ENCODE measurements around the gene GOLGA3. TPM values are rescaled to one million over a fixed set of nuclear protein-coding genes. Genes with fewer than 3 reads are reported as not detected.
A peak's percentile ranks its signal among the peaks of the same experiment; 100 is the strongest.
"Not testable (repeated sequence)": the region's sequence is repeated elsewhere in the genome, so short reads cannot be mapped to it uniquely, and the experiment has no call there.

The GOLGA3 gene, protein sequence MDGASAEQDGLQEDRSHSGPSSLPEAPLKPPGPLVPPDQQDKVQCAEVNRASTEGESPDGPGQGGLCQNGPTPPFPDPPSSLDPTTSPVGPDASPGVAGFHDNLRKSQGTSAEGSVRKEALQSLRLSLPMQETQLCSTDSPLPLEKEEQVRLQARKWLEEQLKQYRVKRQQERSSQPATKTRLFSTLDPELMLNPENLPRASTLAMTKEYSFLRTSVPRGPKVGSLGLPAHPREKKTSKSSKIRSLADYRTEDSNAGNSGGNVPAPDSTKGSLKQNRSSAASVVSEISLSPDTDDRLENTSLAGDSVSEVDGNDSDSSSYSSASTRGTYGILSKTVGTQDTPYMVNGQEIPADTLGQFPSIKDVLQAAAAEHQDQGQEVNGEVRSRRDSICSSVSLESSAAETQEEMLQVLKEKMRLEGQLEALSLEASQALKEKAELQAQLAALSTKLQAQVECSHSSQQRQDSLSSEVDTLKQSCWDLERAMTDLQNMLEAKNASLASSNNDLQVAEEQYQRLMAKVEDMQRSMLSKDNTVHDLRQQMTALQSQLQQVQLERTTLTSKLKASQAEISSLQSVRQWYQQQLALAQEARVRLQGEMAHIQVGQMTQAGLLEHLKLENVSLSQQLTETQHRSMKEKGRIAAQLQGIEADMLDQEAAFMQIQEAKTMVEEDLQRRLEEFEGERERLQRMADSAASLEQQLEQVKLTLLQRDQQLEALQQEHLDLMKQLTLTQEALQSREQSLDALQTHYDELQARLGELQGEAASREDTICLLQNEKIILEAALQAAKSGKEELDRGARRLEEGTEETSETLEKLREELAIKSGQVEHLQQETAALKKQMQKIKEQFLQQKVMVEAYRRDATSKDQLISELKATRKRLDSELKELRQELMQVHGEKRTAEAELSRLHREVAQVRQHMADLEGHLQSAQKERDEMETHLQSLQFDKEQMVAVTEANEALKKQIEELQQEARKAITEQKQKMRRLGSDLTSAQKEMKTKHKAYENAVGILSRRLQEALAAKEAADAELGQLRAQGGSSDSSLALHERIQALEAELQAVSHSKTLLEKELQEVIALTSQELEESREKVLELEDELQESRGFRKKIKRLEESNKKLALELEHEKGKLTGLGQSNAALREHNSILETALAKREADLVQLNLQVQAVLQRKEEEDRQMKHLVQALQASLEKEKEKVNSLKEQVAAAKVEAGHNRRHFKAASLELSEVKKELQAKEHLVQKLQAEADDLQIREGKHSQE (N-terminal part only)
- 50.6 TPM for total RNA-seq (ENCODE audit: unreplicated experiment)
- long read RNA-seq, partial matches to known transcripts = 1 of 2 reads
- long read RNA-seq, other reads (novel, unspliced or antisense) = 1 of 2 reads

DNA sequence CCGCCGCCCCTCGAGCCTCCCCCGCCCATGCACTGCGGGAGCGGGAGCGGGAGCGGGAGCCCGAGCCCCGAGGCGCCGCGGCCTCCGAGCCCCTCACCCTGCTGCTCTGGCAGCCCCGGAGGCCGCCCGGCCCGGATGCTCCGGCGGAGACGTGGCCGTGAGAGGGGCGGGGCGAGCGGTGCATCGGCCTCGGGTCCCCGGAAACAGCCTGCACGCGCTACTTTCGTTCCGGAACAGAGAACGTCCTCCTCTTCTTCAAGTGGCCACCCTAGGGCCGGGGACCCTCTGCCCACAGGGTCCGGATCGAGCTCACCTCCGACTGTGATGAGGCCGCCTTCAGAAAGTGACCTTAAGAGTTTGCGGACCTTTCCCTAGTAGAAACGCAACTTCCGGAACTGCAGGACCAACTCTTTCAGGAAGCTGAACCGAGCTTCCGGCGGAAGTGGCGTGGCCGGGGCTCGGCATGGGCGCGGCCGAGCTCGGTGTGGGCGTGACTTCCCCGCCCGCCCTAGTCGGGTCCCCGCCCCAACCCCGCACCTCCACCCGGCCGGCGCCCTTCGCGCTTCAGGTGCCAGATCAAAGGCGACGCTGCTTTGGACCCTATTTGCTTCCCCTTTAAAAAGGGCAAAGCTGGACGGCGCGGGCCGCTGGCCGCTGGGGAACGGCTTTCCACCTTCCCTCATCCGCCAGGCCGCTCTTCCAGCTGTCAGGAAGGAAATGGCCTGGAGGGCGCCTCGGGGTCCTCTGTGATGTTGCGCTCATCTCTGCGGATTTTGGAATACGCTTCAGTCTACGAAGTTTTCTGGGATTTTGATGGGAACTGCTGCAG is at the start of gene GOLGA3:
TSS of gene GOLGA3 (minus strand) at position 164 of the 829 bp plus-strand sequence. CDS start 6,741 bp downstream, outside the sequence.
- peaks cover 8% of the 10 kb centered on the region for H3K4me1 Mint-ChIP-seq (ENCODE audit: low read depth, unreplicated experiment)
- H3K36me3 Mint-ChIP-seq (ENCODE audit: unreplicated experiment) = no peaks in the 10 kb centered on the region

GRCh38 chr12:132874620-132875019 is 46.0 kb upstream of the GOLGA3 start:
- H3K9me3 Mint-ChIP-seq (ENCODE audit: unreplicated experiment); H3K27me3 Mint-ChIP-seq (ENCODE audit: unreplicated experiment); DNase-seq; H3K4me1 Mint-ChIP-seq (ENCODE audit: low read depth, unreplicated experiment); H3K36me3 Mint-ChIP-seq (ENCODE audit: unreplicated experiment); H3K27ac Mint-ChIP-seq (ENCODE audit: unreplicated experiment); H3K4me3 Mint-ChIP-seq (ENCODE audit: unreplicated experiment): not testable (repeated sequence)

More for the DNA sequence above, at the start of gene GOLGA3:
- DNase-seq = peak; percentile 94
- Mint-ChIP-seq H3K4me3 (ENCODE audit: unreplicated experiment) (peak within 1 kb of the TSS; percentile 97), H3K9me3 (ENCODE audit: unreplicated experiment) (peaks cover 17% of the 10 kb centered on the region), H3K27me3 (ENCODE audit: unreplicated experiment) (peaks cover 11% of the 10 kb centered on the region), H3K27ac (ENCODE audit: unreplicated experiment) (peak within 1 kb of the TSS; percentile 97)
- TF ChIP-seq, protein P1, sequence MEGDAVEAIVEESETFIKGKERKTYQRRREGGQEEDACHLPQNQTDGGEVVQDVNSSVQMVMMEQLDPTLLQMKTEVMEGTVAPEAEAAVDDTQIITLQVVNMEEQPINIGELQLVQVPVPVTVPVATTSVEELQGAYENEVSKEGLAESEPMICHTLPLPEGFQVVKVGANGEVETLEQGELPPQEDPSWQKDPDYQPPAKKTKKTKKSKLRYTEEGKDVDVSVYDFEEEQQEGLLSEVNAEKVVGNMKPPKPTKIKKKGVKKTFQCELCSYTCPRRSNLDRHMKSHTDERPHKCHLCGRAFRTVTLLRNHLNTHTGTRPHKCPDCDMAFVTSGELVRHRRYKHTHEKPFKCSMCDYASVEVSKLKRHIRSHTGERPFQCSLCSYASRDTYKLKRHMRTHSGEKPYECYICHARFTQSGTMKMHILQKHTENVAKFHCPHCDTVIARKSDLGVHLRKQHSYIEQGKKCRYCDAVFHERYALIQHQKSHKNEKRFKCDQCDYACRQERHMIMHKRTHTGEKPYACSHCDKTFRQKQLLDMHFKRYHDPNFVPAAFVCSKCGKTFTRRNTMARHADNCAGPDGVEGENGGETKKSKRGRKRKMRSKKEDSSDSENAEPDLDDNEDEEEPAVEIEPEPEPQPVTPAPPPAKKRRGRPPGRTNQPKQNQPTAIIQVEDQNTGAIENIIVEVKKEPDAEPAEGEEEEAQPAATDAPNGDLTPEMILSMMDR (IDR thresholded peaks at IDR 0.05; ENCODE audit: partially characterized antibody, unreplicated experiment) = no peak

DNA sequence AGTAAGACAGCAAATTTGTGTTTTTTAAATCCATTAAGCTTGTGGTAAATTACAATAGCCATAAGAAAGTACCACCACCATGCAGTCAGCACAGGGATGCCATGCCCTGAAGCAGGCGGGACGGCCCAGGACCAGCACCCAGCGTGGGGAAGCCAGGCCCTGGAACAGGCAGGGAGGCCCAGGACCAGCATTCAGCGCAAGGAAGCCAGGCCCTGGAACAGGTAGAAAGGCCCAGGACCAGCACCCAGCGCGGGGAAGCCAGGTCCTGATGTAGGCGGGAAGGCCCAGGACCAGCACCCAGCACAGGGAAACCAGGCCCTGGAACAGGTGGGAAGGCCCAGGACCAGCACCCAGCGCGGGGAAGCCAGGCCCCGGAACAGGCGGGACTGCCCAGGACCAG is 45.5 kb upstream of the GOLGA3 start:
- H3K27me3 Mint-ChIP-seq (ENCODE audit: unreplicated experiment) = no peaks in the 10 kb centered on the region
- H3K9me3 Mint-ChIP-seq (ENCODE audit: unreplicated experiment) = no peaks in the 10 kb centered on the region
- no peaks in the 10 kb centered on the region for H3K4me1 Mint-ChIP-seq (ENCODE audit: low read depth, unreplicated experiment)
- H3K27ac Mint-ChIP-seq (ENCODE audit: unreplicated experiment) = no peak overlapping the region
- no peak for DNase-seq
- TF ChIP-seq, protein P1 (IDR thresholded peaks at IDR 0.05; ENCODE audit: partially characterized antibody, unreplicated experiment) = no peak
- H3K4me3 Mint-ChIP-seq (ENCODE audit: unreplicated experiment) = no peak overlapping the region
- H3K36me3 Mint-ChIP-seq (ENCODE audit: unreplicated experiment) = no peaks in the 10 kb centered on the region

GRCh38 chr12:132873724-132874123 is 45.1 kb upstream of the GOLGA3 start:
- no peaks in the 10 kb centered on the region for H3K36me3 Mint-ChIP-seq (ENCODE audit: unreplicated experiment)
- TF ChIP-seq, protein P1 (IDR thresholded peaks at IDR 0.05; ENCODE audit: partially characterized antibody, unreplicated experiment) = no peak
- no peaks in the 10 kb centered on the region for H3K4me1 Mint-ChIP-seq (ENCODE audit: low read depth, unreplicated experiment)
- no peak overlapping the region for H3K27ac Mint-ChIP-seq (ENCODE audit: unreplicated experiment)
- no peak overlapping the region for H3K4me3 Mint-ChIP-seq (ENCODE audit: unreplicated experiment)
- no peaks in the 10 kb centered on the region for H3K27me3 Mint-ChIP-seq (ENCODE audit: unreplicated experiment)
- DNase-seq = no peak
- H3K9me3 Mint-ChIP-seq (ENCODE audit: unreplicated experiment) = no peaks in the 10 kb centered on the region

Data from glutamatergic neuron (in vitro differentiated cells).